Endodermal cell (in vitro differentiated cells): ENCODE data around the gene BTF3. TPM values are rescaled to one million over a fixed set of nuclear protein-coding genes. Genes with fewer than 3 reads are reported as not detected.
"Not testable (repeated sequence)": the region's sequence is repeated elsewhere in the genome, so short reads cannot be mapped to it uniquely, and the experiment has no call there.

ENCODE experiments used
- DNase-seq: peaks from one replicate; pipeline ENCODE4 v3.0.0-alpha.2; 2017
- H3K27ac ChIP-seq: 2 replicates; pipeline ENCODE4 v1.5.1; 2013; ENCODE audit warnings: mild to moderate bottlenecking, low read depth, low read length, moderate library complexity
- H3K27me3 ChIP-seq: 2 replicates; pipeline ENCODE4 v1.6.1; 2013; ENCODE audit warnings: mild to moderate bottlenecking, low read length, moderate library complexity; ENCODE audit not compliant: insufficient read depth, control insufficient read depth, poor library complexity, severe bottlenecking
- H3K36me3 ChIP-seq: 2 replicates; pipeline ENCODE4 v1.7.0; 2013; ENCODE audit warnings: mild to moderate bottlenecking, low read length, moderate library complexity; ENCODE audit not compliant: control insufficient read depth, insufficient read depth
- H3K4me1 ChIP-seq: one replicate; pipeline ENCODE4 v1.7.0; 2013; ENCODE audit warnings: low read length; ENCODE audit not compliant: control insufficient read depth, insufficient read depth
- H3K4me3 ChIP-seq: 2 replicates; pipeline ENCODE4 v1.5.1; 2013; ENCODE audit warnings: mild to moderate bottlenecking, low read length, moderate library complexity
- H3K9ac ChIP-seq: 2 replicates; pipeline ENCODE4 v1.6.1; 2013; ENCODE audit warnings: mild to moderate bottlenecking, low read length, moderate library complexity; ENCODE audit not compliant: poor library complexity, severe bottlenecking; ENCODE audit errors: extremely low read depth
- H3K9me3 ChIP-seq: 2 replicates; pipeline ENCODE4 v1.6.1; 2013; ENCODE audit warnings: mild to moderate bottlenecking, low read length, moderate library complexity; ENCODE audit not compliant: control insufficient read depth
- H3K27ac Mint-ChIP-seq: 2 replicates; pipeline ENCODE4 v1.8.0; 2020; ENCODE audit warnings: mixed read lengths
- H3K27me3 Mint-ChIP-seq: 2 replicates; pipeline ENCODE4 v1.8.0; 2021; ENCODE audit warnings: mild to moderate bottlenecking, mixed read lengths; ENCODE audit not compliant: insufficient read depth
- H3K36me3 Mint-ChIP-seq: 2 replicates; pipeline ENCODE4 v1.8.0; 2020; ENCODE audit warnings: low read depth, mixed read lengths
- H3K4me1 Mint-ChIP-seq: 2 replicates; pipeline ENCODE4 v1.8.0; 2020; ENCODE audit warnings: mixed read lengths
- H3K4me3 Mint-ChIP-seq: 2 replicates; pipeline ENCODE4 v1.8.0; 2020; ENCODE audit warnings: mild to moderate bottlenecking, moderate library complexity, mixed read lengths
- H3K9me3 Mint-ChIP-seq: 2 replicates; pipeline ENCODE4 v1.8.0; 2020; ENCODE audit warnings: mild to moderate bottlenecking, mixed read lengths
- CTCF ChIP-seq: fragments of 200-600 bp; sonication (generic); conservative IDR thresholded peaks from 2 replicates; pipeline ENCODE4 v1.5.0; 2021; ENCODE audit warnings: antibody characterized with exemption, mild to moderate bottlenecking
- WGBS, 2 experiments: methylation state at CpG; one replicate each; pipeline versions ENCODE4 v1.1.5 to v1.1.7; 2013; ENCODE audit warnings: missing lambda C conversion rate in 2 of 2, mixed read lengths in 1 of 2; ENCODE audit not compliant: insufficient coverage in 1 of 2, insufficient read length in 1 of 2; 5-methylcytosine and 5-hydroxymethylcytosine counted together
- total RNA-seq, 2 donors: library from RNA; stranded (reverse); fragmentation: NEBNext Ultra II Directional in 1 of 2; extraction: Animal tissue kit (Norgen Biotek cat#: 25700) in 1 of 2; gene quantifications; 2 replicates in 1 of 2; 3 replicates in 1 of 2; pipeline ENCODE4 v1.2.1, GENCODE V29; 2021

The BTF3 gene
- total RNA-seq, 2 donors from 2014 or later: 671 to 739 TPM

GRCh38 chr5:73460133-73460532 lies 38.1 kb upstream of the BTF3 start:
- H3K27me3 Mint-ChIP-seq: peaks cover 17% of the 10 kb centered on the region
- Histone ChIP-seq H3K27me3 (no peaks in the 10 kb centered on the region), H3K9ac (no peak overlapping the region), H3K27ac (no peak overlapping the region), H3K4me1 (no peaks in the 10 kb centered on the region), H3K36me3 (no peaks in the 10 kb centered on the region), H3K4me3 (no peak overlapping the region), H3K9me3 (no peaks in the 10 kb centered on the region)
- H3K9me3 Mint-ChIP-seq: no peaks in the 10 kb centered on the region
- TF ChIP-seq CTCF: no peak
- no peak for DNase-seq
- H3K4me1 Mint-ChIP-seq: peaks cover 2% of the 10 kb centered on the region
- WGBS, 2 experiments: 88% methylated on average over 1 of the region's 1 CpG; no CpG with 5 or more reads in 1 of the 2 experiments
- H3K36me3 Mint-ChIP-seq: no peaks in the 10 kb centered on the region
- no peak overlapping the region for H3K27ac Mint-ChIP-seq
- no peak overlapping the region for H3K4me3 Mint-ChIP-seq

- no peaks in the 10 kb centered on the region for H3K36me3 ChIP-seq
- no peaks in the 10 kb centered on the region for H3K27me3 ChIP-seq
- Mint-ChIP-seq H3K4me3 (no peak overlapping the region), H3K27me3 (peaks cover 22% of the 10 kb centered on the region), H3K27ac (no peak overlapping the region), H3K9me3 (peaks cover 8% of the 10 kb centered on the region), H3K4me1 (peaks cover 2% of the 10 kb centered on the region), H3K36me3 (no peaks in the 10 kb centered on the region)
- 79 to 88% methylated on average over 5 to 7 of the region's 7 CpGs for WGBS, 2 experiments
- no peaks in the 10 kb centered on the region for H3K9me3 ChIP-seq
- DNase-seq: no peak
- no peak overlapping the region for H3K4me3 ChIP-seq
- TF ChIP-seq CTCF: no peak
- H3K27ac ChIP-seq: no peak overlapping the region
- no peaks in the 10 kb centered on the region for H3K4me1 ChIP-seq
- H3K9ac ChIP-seq: no peak overlapping the region
Observed at GRCh38 chr5:73464016-73464745, 34.1 kb upstream of the BTF3 start.

- H3K4me3 Mint-ChIP-seq, H3K36me3 ChIP-seq, H3K9ac ChIP-seq, H3K36me3 Mint-ChIP-seq, H3K9me3 ChIP-seq, H3K4me3 ChIP-seq, H3K4me1 ChIP-seq, H3K4me1 Mint-ChIP-seq, H3K27me3 ChIP-seq, DNase-seq, H3K27ac Mint-ChIP-seq, H3K27ac ChIP-seq: not testable (repeated sequence)
- 89% methylated on average over 1 of the region's 3 CpGs; no CpG with 5 or more reads in 1 of the 2 experiments for WGBS, 2 experiments
- Mint-ChIP-seq H3K27me3 (peaks cover 10% of the 10 kb centered on the region), H3K9me3 (peaks cover 11% of the 10 kb centered on the region)
Observed at GRCh38 chr5:73468638-73469037, 29.6 kb upstream of the BTF3 start.

- no peak overlapping the region for H3K9ac ChIP-seq
- no peak overlapping the region for H3K27ac ChIP-seq
- no peak for DNase-seq
- H3K4me1 ChIP-seq: no peaks in the 10 kb centered on the region
- Mint-ChIP-seq H3K36me3 (no peaks in the 10 kb centered on the region), H3K27ac (no peak overlapping the region), H3K27me3 (peaks cover 5% of the 10 kb centered on the region), H3K4me1 (no peaks in the 10 kb centered on the region), H3K9me3 (peaks cover 11% of the 10 kb centered on the region), H3K4me3 (no peak overlapping the region)
- no peak for TF ChIP-seq CTCF
- no peaks in the 10 kb centered on the region for H3K27me3 ChIP-seq
- H3K36me3 ChIP-seq: no peaks in the 10 kb centered on the region
- H3K9me3 ChIP-seq: no peaks in the 10 kb centered on the region
- no peak overlapping the region for H3K4me3 ChIP-seq
- WGBS, 2 experiments: 89 to 97% methylated on average over 4 to 8 of the region's 8 CpGs
Observed at GRCh38 chr5:73469878-73470277, 28.4 kb upstream of the BTF3 start.
